ENCODE measurements around the gene GPR162. TPM values are rescaled to one million over a fixed set of nuclear protein-coding genes. Genes with fewer than 3 reads are reported as not detected.

Gene GPR162
- total and polyA plus RNA-seq, 10 of the 15 experiments (the other 5 are each of a cell fraction or from before 2014, with no cell fraction given) = not detected

DNA sequence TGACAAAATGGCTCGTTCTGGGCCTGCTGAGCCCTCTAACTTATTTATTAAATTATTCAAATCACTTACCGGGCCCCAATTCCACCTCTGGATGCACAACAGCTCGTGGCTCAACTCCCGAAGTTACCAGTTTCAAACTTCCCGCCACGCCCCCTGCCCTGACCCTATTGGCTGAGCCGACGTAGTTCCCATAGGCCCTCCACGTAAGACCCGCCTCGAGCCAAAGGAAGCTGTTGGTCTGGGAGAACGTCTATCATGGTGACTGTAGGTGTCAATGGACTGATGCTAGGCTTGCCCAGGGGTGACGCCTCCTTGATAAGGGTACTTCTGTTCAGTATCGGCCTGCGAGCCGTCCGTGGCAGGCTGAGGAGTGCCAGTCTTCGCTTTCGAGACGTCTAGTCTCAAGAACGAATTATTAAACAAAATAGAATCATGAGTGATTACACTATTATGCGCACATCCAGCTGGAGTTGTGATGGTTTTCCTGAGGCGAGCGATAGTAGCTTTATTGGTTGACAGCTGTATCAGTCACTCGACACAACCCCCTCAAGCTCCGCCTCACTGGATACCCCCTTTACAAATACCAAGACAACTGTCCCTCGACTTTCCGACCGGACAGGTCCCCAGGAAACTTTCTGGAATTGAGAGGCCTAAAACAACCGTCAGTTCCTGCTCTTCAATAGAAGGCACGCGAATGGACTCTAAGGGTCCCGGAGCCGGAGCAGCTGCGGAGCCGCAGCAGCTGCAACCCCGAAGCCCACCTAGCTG lies 29.7 kb downstream of the GPR162 start, which contains the start of gene CDCA3 (continued):
- TF ChIP-seq, protein P1, sequence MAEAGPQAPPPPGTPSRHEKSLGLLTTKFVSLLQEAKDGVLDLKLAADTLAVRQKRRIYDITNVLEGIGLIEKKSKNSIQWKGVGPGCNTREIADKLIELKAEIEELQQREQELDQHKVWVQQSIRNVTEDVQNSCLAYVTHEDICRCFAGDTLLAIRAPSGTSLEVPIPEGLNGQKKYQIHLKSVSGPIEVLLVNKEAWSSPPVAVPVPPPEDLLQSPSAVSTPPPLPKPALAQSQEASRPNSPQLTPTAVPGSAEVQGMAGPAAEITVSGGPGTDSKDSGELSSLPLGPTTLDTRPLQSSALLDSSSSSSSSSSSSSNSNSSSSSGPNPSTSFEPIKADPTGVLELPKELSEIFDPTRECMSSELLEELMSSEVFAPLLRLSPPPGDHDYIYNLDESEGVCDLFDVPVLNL (IDR thresholded peaks at IDR 0.05; ENCODE audit: low read depth, low read length) = peak; percentile 100
- TF ChIP-seq, protein P2, sequence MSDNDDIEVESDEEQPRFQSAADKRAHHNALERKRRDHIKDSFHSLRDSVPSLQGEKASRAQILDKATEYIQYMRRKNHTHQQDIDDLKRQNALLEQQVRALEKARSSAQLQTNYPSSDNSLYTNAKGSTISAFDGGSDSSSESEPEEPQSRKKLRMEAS (IDR thresholded peaks at IDR 0.05; ENCODE audit: low read depth, low read length) = 0 out of 2 replicates have a peak, but pooled peaks have one; percentile 44
- 0 out of 2 replicates have a peak, but pooled peaks have one; percentile 67 for TF ChIP-seq ESRRA (IDR thresholded peaks at IDR 0.05; ENCODE audit: low read length)
- TF ChIP-seq CBFB (IDR thresholded peaks at IDR 0.05; ENCODE audit: low read depth) = peak; percentile 56
- TF ChIP-seq, protein P3, sequence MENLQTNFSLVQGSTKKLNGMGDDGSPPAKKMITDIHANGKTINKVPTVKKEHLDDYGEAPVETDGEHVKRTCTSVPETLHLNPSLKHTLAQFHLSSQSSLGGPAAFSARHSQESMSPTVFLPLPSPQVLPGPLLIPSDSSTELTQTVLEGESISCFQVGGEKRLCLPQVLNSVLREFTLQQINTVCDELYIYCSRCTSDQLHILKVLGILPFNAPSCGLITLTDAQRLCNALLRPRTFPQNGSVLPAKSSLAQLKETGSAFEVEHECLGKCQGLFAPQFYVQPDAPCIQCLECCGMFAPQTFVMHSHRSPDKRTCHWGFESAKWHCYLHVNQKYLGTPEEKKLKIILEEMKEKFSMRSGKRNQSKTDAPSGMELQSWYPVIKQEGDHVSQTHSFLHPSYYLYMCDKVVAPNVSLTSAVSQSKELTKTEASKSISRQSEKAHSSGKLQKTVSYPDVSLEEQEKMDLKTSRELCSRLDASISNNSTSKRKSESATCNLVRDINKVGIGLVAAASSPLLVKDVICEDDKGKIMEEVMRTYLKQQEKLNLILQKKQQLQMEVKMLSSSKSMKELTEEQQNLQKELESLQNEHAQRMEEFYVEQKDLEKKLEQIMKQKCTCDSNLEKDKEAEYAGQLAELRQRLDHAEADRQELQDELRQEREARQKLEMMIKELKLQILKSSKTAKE (IDR thresholded peaks at IDR 0.05; ENCODE audit: low read depth, poor library complexity, severe bottlenecking) = peak; percentile 63
- 0 out of 2 replicates have a peak, but pooled peaks have one; percentile 20 for TF ChIP-seq YY1 (IDR thresholded peaks at IDR 0.05; ENCODE audit: low read depth, low read length)
- TF ChIP-seq BRCA1 (IDR thresholded peaks at IDR 0.05; ENCODE audit: low read depth, low read length) = peak; percentile 29; the same call in 1 of the 2 replicates
- peak; percentile 59; the same call in 1 of the 2 replicates for TF ChIP-seq NBN (IDR thresholded peaks at IDR 0.05)
- TF ChIP-seq RBBP5 (conservative IDR thresholded peaks at IDR 0.05) = no peak
- TF ChIP-seq, protein P4, sequence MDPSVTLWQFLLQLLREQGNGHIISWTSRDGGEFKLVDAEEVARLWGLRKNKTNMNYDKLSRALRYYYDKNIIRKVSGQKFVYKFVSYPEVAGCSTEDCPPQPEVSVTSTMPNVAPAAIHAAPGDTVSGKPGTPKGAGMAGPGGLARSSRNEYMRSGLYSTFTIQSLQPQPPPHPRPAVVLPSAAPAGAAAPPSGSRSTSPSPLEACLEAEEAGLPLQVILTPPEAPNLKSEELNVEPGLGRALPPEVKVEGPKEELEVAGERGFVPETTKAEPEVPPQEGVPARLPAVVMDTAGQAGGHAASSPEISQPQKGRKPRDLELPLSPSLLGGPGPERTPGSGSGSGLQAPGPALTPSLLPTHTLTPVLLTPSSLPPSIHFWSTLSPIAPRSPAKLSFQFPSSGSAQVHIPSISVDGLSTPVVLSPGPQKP (IDR thresholded peaks at IDR 0.05; ENCODE audit: low read depth, low read length) = no peak; the same call in 1 of the 2 replicates
- TF ChIP-seq, protein P5, sequence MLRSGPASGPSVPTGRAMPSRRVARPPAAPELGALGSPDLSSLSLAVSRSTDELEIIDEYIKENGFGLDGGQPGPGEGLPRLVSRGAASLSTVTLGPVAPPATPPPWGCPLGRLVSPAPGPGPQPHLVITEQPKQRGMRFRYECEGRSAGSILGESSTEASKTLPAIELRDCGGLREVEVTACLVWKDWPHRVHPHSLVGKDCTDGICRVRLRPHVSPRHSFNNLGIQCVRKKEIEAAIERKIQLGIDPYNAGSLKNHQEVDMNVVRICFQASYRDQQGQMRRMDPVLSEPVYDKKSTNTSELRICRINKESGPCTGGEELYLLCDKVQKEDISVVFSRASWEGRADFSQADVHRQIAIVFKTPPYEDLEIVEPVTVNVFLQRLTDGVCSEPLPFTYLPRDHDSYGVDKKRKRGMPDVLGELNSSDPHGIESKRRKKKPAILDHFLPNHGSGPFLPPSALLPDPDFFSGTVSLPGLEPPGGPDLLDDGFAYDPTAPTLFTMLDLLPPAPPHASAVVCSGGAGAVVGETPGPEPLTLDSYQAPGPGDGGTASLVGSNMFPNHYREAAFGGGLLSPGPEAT (IDR thresholded peaks at IDR 0.05; ENCODE audit: low read depth) = peak; percentile 22; the same call in 1 of the 2 replicates
- TF ChIP-seq SP1 (IDR thresholded peaks at IDR 0.05; ENCODE audit: low read depth, low read length) = peak; percentile 99
- peak; percentile 52; the same call in 1 of the 2 replicates for TF ChIP-seq MXI1 (IDR thresholded peaks at IDR 0.05; ENCODE audit: low read depth, low read length)
- TF ChIP-seq POLR2A (IDR thresholded peaks at IDR 0.05; ENCODE audit: low read depth, low read length) = peak; percentile 90
- TF ChIP-seq, protein P6, sequence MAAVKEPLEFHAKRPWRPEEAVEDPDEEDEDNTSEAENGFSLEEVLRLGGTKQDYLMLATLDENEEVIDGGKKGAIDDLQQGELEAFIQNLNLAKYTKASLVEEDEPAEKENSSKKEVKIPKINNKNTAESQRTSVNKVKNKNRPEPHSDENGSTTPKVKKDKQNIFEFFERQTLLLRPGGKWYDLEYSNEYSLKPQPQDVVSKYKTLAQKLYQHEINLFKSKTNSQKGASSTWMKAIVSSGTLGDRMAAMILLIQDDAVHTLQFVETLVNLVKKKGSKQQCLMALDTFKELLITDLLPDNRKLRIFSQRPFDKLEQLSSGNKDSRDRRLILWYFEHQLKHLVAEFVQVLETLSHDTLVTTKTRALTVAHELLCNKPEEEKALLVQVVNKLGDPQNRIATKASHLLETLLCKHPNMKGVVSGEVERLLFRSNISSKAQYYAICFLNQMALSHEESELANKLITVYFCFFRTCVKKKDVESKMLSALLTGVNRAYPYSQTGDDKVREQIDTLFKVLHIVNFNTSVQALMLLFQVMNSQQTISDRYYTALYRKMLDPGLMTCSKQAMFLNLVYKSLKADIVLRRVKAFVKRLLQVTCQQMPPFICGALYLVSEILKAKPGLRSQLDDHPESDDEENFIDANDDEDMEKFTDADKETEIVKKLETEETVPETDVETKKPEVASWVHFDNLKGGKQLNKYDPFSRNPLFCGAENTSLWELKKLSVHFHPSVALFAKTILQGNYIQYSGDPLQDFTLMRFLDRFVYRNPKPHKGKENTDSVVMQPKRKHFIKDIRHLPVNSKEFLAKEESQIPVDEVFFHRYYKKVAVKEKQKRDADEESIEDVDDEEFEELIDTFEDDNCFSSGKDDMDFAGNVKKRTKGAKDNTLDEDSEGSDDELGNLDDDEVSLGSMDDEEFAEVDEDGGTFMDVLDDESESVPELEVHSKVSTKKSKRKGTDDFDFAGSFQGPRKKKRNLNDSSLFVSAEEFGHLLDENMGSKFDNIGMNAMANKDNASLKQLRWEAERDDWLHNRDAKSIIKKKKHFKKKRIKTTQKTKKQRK (IDR thresholded peaks at IDR 0.05; ENCODE audit: low read depth, low read length) = peak; percentile 81
- peak; percentile 38; the same call in 1 of the 2 replicates for TF ChIP-seq TAF1 (IDR thresholded peaks at IDR 0.05; ENCODE audit: borderline replicate concordance, low read depth, low read length)
- TF ChIP-seq, protein P7, sequence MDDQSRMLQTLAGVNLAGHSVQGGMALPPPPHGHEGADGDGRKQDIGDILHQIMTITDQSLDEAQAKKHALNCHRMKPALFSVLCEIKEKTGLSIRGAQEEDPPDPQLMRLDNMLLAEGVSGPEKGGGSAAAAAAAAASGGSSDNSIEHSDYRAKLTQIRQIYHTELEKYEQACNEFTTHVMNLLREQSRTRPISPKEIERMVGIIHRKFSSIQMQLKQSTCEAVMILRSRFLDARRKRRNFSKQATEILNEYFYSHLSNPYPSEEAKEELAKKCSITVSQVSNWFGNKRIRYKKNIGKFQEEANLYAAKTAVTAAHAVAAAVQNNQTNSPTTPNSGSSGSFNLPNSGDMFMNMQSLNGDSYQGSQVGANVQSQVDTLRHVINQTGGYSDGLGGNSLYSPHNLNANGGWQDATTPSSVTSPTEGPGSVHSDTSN (IDR thresholded peaks at IDR 0.05; ENCODE audit: insufficient replicate concordance, low read depth, low read length) = peak; percentile 97
- TF ChIP-seq POLR2AphosphoS5 (IDR thresholded peaks at IDR 0.05; ENCODE audit: low read length) = peak; percentile 94
- peak; percentile 92 for TF ChIP-seq CREB1 (IDR thresholded peaks at IDR 0.05; ENCODE audit: low read depth)

Data from GM12878 (cell line).